Caco-2 (cell line): ENCODE results near the gene INHBC. TPM values are rescaled to one million over a fixed set of nuclear protein-coding genes. Genes with fewer than 3 reads are reported as not detected.

Experiments
- BruUV-seq: library from RNA; stranded (reverse); fragments of 400-500 nt; replicated peaks from 2 replicates; lab custom pipeline; 2021; lab: Mats Ljungman, UMichigan
- CTCF ChIA-PET: fragments of 300-600 bp; sonication (Branson Sonifier 250); formaldehyde crosslinking; loops from one replicate; lab custom pipeline; 2022; ENCODE audit warnings: antibody characterized with exemption; lab: Charles Lee
- POLR2A ChIA-PET: fragments of 300-600 bp; sonication (Branson Sonifier 250); formaldehyde crosslinking; loops from one replicate; lab custom pipeline; 2022; ENCODE audit warnings: antibody characterized with exemption; lab: Charles Lee
- DNase-seq, 2 experiments: peaks; one replicate each; pipeline versions ENCODE4 v3.0.0 to v3.0.0-alpha.2; 2020 to 2022
- H3K27me3 ChIP-seq: replicated peaks from 2 replicates; pipeline ENCODE4 v1.6.0; 2011; ENCODE audit warnings: low read length; ENCODE audit not compliant: control insufficient read depth, insufficient read depth
- H3K36me3 ChIP-seq: 2 replicates; pipeline ENCODE4 v1.5.1; 2011; ENCODE audit warnings: low read length; ENCODE audit not compliant: control insufficient read depth, insufficient read depth
- H3K4me1 ChIP-seq: fragments of 250-450 bp; sonication (Bioruptor Pico); 2 replicates; pipeline ENCODE4 v1.5.1; 2020; ENCODE audit warnings: mild to moderate bottlenecking
- H3K4me3 ChIP-seq: 2 replicates; pipeline ENCODE4 v1.5.1; 2011; ENCODE audit warnings: low read depth, mild to moderate bottlenecking, control low read depth, low read length
- H3K9me3 ChIP-seq: fragments of 250-450 bp; sonication (Bioruptor Pico); 2 replicates; pipeline ENCODE4 v1.5.1; 2020; ENCODE audit warnings: mild to moderate bottlenecking, moderate library complexity
- H3K27ac Mint-ChIP-seq: one replicate; pipeline ENCODE4 v1.8.0; 2022; ENCODE audit warnings: mixed read lengths; ENCODE audit not compliant: unreplicated experiment
- H3K27me3 Mint-ChIP-seq: one replicate; pipeline ENCODE4 v1.8.0; 2022; ENCODE audit warnings: mixed read lengths; ENCODE audit not compliant: insufficient read depth, unreplicated experiment
- H3K36me3 Mint-ChIP-seq: one replicate; pipeline ENCODE4 v1.8.0; 2022; ENCODE audit warnings: mild to moderate bottlenecking, mixed read lengths; ENCODE audit not compliant: insufficient read depth, unreplicated experiment
- H3K4me1 Mint-ChIP-seq: one replicate; pipeline ENCODE4 v1.8.0; 2022; ENCODE audit warnings: low read depth, mixed read lengths; ENCODE audit not compliant: unreplicated experiment
- H3K4me3 Mint-ChIP-seq: one replicate; pipeline ENCODE4 v1.8.0; 2022; ENCODE audit warnings: mild to moderate bottlenecking, moderate library complexity, mixed read lengths; ENCODE audit not compliant: unreplicated experiment
- H3K9me3 Mint-ChIP-seq: one replicate; pipeline ENCODE4 v1.8.0; 2022; ENCODE audit warnings: mixed read lengths; ENCODE audit not compliant: unreplicated experiment
- CTCF ChIP-seq, 2 experiments: fragments of 200-600 bp in 1 of 2; IDR thresholded peaks; 1 replicate in 1 of 2; 2 replicates in 1 of 2; pipeline versions ENCODE4 v1.5.1 to v1.8.0; 2011 to 2022; ENCODE audit warnings: antibody characterized with exemption in 1 of 2, control low read depth in 1 of 2, inconsistent platforms in 1 of 2, low read depth in 1 of 2, low read length in 1 of 2, mild to moderate bottlenecking in 1 of 2, moderate library complexity in 1 of 2; ENCODE audit not compliant: insufficient read depth in 1 of 2, severe bottlenecking in 1 of 2, unreplicated experiment in 1 of 2
- intact Hi-C: fragments of 100-400 bp; cut with micrococcal nuclease; formaldehyde crosslinking; loops from one replicate; pipeline ENCODE4 v1.10.0; 2022; ENCODE audit not compliant: unreplicated experiment
- total RNA-seq: library from RNA; stranded (reverse); gene quantifications from 2 replicates; pipeline ENCODE4 v1.2.3, GENCODE V29; 2022

Gene INHBC
- total RNA-seq, 1 experiment from 2014 or later: not detected

GRCh38 chr12:57498571-57498970 lies 64.0 kb downstream of the INHBC start:
- intact Hi-C loops: no loop called here
- H3K9me3 Mint-ChIP-seq: peaks cover 6% of the 10 kb centered on the region

GRCh38 chr12:57500213-57500612 lies 65.6 kb downstream of the INHBC start:
- DNase-seq: no peak
- intact Hi-C loops: no loop called here
- H3K9me3 Mint-ChIP-seq: peaks cover 6% of the 10 kb centered on the region
- BruUV-seq: no TSS peak
- no peaks in the 10 kb centered on the region for H3K27me3 ChIP-seq
- H3K27me3 Mint-ChIP-seq: no peaks in the 10 kb centered on the region
- H3K4me1 ChIP-seq: no peaks in the 10 kb centered on the region
- no peak overlapping the region for H3K4me3 ChIP-seq
- H3K9me3 ChIP-seq: no peaks in the 10 kb centered on the region
- H3K27ac Mint-ChIP-seq: no peak overlapping the region
- H3K36me3 ChIP-seq: peaks cover 4% of the 10 kb centered on the region; the same call in 1 of the 2 replicates
- ChIA-PET POLR2A (interaction anchor here (0.5 kb wide), 1 partner anchor 14 kb away, joined by 3 read pairs; no protein-coding TSS in a partner anchor), CTCF (no interaction called here)
- peaks cover 15% of the 10 kb centered on the region for H3K4me1 Mint-ChIP-seq
- TF ChIP-seq CTCF (IDR thresholded peaks at IDR 0.05; ENCODE audit: insufficient read depth in 1 of 2, low read depth in 1 of 2, low read length in 1 of 2, severe bottlenecking in 1 of 2, unreplicated experiment in 1 of 2): no peak
- H3K4me3 Mint-ChIP-seq: no peak overlapping the region
- peaks cover 100% of the 10 kb centered on the region for H3K36me3 Mint-ChIP-seq

More at GRCh38 chr12:57498571-57498970, 64.0 kb downstream of the INHBC start:
- no peaks in the 10 kb centered on the region for H3K27me3 ChIP-seq
- no peaks in the 10 kb centered on the region for H3K4me1 ChIP-seq
- POLR2A ChIA-PET: interaction anchor here (0.7 kb wide), 1 partner anchor 38 kb away, joined by 5 read pairs; no protein-coding TSS in a partner anchor
- BruUV-seq: no TSS peak
- H3K4me3 ChIP-seq: no peak overlapping the region
- Mint-ChIP-seq H3K27ac (peak overlapping the region; percentile 39), H3K4me1 (peaks cover 10% of the 10 kb centered on the region), H3K27me3 (no peaks in the 10 kb centered on the region), H3K36me3 (peaks cover 93% of the 10 kb centered on the region), H3K4me3 (no peak overlapping the region)
- no peaks in the 10 kb centered on the region for H3K9me3 ChIP-seq
- DNase-seq: no peak
- no peak for TF ChIP-seq CTCF (IDR thresholded peaks at IDR 0.05; ENCODE audit: insufficient read depth in 1 of 2, low read depth in 1 of 2, low read length in 1 of 2, severe bottlenecking in 1 of 2, unreplicated experiment in 1 of 2)
- H3K36me3 ChIP-seq: peaks cover 4% of the 10 kb centered on the region; the same call in 1 of the 2 replicates
- CTCF ChIA-PET: interaction anchor here (0.5 kb wide), 1 partner anchor 285 kb away, joined by 4 read pairs; no protein-coding TSS in a partner anchor

Other genes starting within 250 kb of the INHBC start
- gene NXPH4, start 218.0 kb upstream of the INHBC start, total RNA-seq: 10.0 and 10.6 TPM in 2 replicates
- 387 and 466 TPM in 2 replicates for gene SHMT2, start 205.1 kb upstream of the INHBC start, total RNA-seq
- 0.70 and 1.3 TPM in 2 replicates for gene STAC3, start 183.6 kb upstream of the INHBC start, total RNA-seq
- gene R3HDM2, start 3.7 kb upstream of the INHBC start, total RNA-seq: 33.7 and 36.2 TPM in 2 replicates
- 9.1 and 13.9 TPM in 2 replicates for gene INHBE, start 20.5 kb downstream of the INHBC start, total RNA-seq
- gene GLI1, start 25.0 kb downstream of the INHBC start, total RNA-seq: 0.48 and 0.53 TPM in 2 replicates
- gene ARHGAP9, start 45.1 kb downstream of the INHBC start, total RNA-seq: 0.75 and 1.8 TPM in 2 replicates
- 515 and 583 TPM in 2 replicates for gene MARS1, start 53.3 kb downstream of the INHBC start, total RNA-seq
- gene DDIT3, start 85.7 kb downstream of the INHBC start, total RNA-seq: 62.7 and 79.2 TPM in 2 replicates
- gene MBD6, start 88.0 kb downstream of the INHBC start, total RNA-seq: 82.2 and 105 TPM in 2 replicates
- 89.4 and 94.4 TPM in 2 replicates for gene DCTN2, start 112.4 kb downstream of the INHBC start, total RNA-seq
- gene KIF5A, start 115.3 kb downstream of the INHBC start, total RNA-seq: 0.05 TPM in 1 of 2 replicates, not detected in the other
- gene PIP4K2C, start 156.4 kb downstream of the INHBC start, total RNA-seq: 42.0 and 48.0 TPM in 2 replicates
- gene DTX3, start 170.0 kb downstream of the INHBC start, total RNA-seq: 17.4 and 20.4 TPM in 2 replicates
- 5.2 and 5.5 TPM in 2 replicates for gene ARHGEF25, start 176.7 kb downstream of the INHBC start, total RNA-seq
- 4.2 and 5.7 TPM in 2 replicates for gene B4GALNT1, start 198.4 kb downstream of the INHBC start, total RNA-seq